Fibroblast of peridontal ligament (primary cell): ENCODE results near the gene NFIA.
"Not testable (repeated sequence)": the region's sequence is repeated elsewhere in the genome, so short reads cannot be mapped to it uniquely, and the experiment has no call there.

Experiments used
- DNase-seq: peaks from one replicate; pipeline ENCODE4 v3.0.0-alpha.2; 2010; ENCODE audit errors: extremely low read depth

Gene NFIA

DNA sequence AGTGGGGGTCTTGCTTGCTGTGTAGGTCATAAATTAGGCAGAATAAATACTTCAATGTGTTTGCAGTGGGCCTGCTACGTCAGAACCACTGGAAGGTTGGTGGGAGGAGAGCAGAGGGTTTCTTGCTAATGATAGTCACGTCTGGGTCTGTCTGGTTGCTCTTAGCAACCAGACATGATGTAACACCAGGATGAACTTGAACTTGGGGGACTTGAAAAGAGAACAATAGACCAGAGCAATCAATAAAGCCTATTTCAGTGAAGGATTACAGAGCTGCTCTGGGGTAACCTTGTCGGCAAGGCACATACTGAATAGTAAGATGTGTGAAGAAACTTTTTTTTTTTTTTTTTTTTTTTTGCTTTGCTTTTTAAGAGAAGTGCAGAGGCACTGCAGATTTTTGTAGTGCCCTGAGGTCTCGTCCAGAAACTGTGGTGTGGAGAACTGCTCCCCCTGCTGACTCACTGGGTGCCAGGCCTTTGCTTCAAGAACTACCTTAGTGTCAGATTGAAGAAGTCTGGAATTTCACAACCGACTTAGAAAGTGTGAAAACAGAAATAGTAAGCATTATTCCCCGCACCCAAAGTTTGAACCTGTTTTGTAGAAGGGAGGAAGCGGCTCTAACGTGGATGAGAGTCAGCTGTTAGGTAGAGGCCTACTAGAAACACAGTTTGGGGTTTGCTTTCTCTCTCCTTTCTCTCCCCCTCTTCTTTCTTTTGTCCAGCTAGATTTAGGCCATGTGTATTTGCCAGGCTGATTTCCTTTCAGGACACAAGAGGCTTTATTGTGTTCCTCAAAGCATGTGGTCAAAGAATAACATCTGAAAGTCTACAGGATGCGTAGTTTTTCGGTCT, 371.0 kb downstream of the NFIA start:
- peak; percentile 92 for DNase-seq

DNA sequence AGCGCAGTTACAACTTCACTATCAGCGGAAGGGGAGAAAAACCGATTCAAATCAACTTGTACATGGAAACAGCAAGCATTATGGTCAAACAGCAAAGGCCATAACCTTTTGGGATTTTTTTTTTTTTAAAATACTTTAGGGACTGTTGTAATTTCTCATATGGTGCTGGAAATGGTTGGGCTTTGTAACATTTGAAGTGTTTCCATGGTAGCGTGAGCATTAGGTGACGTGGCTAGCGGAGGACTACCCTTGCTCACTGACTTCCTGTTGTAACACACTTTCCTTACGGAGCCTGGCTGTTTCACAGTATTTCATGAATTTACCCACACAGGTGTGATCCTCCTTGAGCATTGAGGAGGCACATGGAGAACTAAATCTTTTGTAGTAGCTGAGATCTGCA, 373.0 kb downstream of the NFIA start:
- DNase-seq, result no peak

GRCh38 chr1:61457526-61458040, 375.2 kb downstream of the NFIA start:
- no peak for DNase-seq

DNA sequence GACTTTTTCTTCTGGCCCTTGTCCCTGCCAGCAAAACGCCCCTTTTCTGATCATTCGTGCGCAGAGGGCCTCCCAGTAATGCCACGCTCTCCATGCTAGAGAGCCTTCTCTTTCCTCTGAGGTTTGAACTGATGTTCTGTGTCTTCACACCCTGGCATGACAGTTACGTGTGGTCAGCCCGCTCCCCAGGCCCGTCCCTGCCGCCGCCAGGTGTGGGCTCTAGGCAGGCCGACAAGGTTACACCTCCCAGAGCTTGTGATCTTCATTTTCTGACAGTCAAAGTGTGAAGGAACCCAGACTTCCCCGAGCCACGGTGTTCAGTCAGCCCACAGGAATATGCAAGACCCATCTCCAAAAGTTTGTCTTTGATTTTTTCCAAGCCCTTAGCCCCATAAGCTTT, 377.0 kb downstream of the NFIA start:
- DNase-seq, result no peak

DNA sequence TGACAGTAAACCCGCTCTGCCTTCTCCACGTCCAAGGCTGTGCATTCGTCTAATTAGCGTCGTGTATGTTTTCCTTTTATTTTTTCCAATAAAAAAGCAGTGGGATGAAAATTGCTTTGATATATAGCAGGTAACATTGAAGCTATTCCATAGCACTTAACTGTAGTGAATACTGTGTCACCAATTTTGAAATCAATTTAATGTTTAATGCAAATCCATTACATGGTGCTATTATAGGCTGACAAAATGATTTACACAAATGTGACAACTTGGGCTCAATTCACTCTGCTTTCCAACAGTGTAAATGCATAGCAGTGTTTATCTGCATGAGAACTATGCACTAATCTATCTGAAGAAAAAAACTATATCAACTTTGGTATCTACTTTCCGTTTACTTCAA, 377.8 kb downstream of the NFIA start:
- DNase-seq, result no peak

DNA sequence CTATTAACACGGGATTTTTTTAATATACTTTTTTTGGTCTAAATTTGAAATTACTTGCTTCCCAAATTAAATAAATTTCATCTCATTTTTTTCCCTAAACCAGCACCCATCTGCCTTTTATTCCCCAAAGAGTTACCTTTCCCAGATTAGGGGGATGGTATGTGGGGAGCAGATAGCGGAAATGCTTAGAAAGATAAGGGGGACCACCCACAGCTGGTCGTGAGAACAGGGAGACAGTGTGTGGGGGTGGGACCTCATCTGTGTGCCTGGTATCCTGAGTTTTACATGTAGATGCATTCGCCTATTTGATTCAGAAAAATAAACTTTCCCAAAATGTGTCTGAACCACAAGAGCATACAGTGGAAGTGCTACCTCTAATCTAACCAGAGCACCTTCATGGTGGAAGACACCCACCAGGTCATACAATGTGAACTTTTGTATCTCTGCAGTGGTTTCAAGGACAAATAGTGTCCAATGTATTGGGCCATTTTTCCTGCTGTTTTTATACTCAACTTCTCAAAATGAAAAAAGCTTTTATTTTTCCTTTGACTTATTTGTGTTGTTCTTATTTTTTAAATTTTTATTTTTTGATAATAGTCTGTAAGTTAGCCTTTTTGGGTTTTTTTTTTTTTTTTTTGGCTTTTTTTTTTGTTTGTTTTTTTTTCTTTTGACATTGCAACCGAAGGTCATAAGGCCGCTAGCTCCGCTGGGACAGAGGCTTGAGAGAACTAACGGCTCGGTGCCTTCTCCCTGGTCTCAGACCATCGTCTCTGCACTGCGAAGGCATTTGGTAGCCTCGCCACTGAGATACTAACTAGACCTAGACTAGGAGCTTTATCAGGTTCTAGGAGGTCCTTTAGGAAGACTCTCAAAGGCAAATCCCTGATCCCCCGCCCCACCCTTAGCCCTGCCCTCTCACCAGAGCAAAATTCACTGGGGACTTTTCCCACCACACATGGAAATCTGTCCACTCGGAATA, 379.3 kb downstream of the NFIA start:
- no peak for DNase-seq

- DNase-seq, result no peak
Observed at GRCh38 chr1:61462628-61463027, 380.3 kb downstream of the NFIA start.

DNA sequence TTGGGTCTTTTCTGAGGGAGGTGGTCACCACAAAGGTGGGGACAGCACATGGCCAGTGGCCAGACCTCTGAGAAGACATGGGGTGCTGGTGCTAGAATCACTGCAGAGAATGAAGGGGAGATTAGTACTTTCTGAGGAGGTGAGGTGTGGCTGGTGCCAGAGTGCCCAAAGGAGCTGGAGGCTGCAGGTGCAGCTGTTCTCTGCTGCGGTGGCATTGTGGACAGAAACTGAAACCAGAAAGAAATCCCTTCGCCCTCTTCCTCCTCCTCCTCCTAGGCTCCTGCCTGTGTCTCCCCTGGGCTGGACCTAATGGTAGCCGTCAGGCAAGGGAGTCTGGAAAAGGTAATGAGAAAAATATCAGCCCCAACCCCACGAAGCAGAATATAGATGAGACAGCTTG, 380.9 kb downstream of the NFIA start:
- DNase-seq, result no peak

- not testable (repeated sequence) for DNase-seq
Observed at GRCh38 chr1:61467836-61468235, 385.5 kb downstream of the NFIA start.

DNA sequence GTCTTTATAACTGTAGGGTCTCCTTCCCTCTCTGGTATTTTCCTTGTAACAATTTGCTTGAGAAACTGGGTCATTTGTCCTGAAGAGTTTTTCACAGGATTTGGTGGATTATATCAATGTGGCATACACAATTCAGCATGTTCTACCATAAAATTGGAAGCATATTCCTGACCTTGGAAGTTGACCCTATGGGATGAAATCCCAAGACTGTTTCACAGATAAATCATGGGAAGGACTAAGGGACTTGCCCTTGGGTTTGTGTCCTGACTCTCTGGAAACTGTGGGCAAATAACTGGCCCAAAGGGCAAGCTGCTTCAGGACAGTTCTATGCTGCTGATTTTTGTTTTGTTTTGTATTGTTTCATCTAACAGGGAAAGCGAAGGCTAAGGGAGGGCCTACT, 387.0 kb downstream of the NFIA start:
- DNase-seq, result no peak

GRCh38 chr1:61472876-61473275, 390.5 kb downstream of the NFIA start:
- DNase-seq, result peak; percentile 7

DNA sequence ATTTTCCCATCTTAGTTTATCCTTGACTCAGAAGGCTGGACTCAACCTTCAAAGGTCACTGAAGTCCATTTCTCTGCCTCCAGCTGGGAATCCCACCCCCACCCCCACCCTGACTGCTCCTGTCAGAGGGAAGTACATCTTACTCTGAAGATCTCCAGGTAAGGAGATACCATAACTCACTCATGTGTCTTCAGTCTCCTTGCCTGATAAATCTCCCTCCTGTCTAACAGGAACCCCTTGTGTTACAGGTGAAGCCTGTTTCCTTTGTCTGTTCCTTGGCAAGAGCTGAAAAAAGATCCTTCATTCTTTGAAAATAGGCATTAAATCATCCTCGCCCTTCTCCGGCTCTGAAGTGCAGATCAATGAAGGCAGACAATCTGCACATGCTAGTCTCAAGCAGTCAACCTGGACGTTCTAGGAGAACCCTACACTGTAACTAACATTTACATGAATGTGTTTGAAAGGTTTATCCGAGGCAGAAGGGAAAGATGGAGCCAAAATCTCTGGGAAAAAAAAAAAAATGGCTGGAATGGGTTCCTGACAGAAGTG, 392.0 kb downstream of the NFIA start:
- no peak for DNase-seq

GRCh38 chr1:61474963-61475362, 392.6 kb downstream of the NFIA start:
- DNase-seq, result no peak

- DNase-seq, result no peak
Observed at GRCh38 chr1:61477301-61477700, 394.9 kb downstream of the NFIA start.

DNA sequence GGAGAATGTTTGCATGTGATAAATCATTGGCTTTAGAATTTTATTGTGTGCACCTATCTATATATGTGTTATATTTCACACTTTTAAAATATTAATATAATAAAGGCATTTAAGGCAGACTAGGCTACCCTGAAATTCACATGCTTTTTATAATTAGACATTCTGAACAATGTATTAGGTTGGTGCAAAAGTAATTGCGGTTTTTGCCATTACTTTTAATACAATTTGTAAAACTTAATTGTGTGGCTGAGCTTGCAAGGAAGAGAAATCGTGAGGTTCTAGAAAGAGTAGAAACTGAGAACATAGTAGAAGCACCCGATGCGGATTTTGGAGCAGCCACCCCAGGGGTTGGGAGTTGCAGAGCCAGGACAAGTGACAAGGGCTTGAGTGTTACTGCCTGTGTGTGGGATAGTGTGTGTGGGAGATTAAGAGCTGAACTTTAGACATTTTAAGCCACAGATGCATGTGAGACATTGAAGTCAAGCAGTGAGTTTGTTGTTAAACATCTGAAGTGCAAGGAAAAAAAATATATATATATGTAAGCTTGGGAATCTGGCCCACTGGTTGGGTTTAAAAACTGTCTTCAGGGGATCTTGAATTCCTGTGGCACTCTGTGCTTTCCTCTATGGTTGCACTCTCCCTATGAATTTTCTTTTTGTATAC, 398.0 kb downstream of the NFIA start:
- no peak for DNase-seq

GRCh38 chr1:61481315-61481715, 399.0 kb downstream of the NFIA start:
- no peak for DNase-seq

GRCh38 chr1:61482170-61482734, 399.9 kb downstream of the NFIA start:
- DNase-seq, result no peak

DNA sequence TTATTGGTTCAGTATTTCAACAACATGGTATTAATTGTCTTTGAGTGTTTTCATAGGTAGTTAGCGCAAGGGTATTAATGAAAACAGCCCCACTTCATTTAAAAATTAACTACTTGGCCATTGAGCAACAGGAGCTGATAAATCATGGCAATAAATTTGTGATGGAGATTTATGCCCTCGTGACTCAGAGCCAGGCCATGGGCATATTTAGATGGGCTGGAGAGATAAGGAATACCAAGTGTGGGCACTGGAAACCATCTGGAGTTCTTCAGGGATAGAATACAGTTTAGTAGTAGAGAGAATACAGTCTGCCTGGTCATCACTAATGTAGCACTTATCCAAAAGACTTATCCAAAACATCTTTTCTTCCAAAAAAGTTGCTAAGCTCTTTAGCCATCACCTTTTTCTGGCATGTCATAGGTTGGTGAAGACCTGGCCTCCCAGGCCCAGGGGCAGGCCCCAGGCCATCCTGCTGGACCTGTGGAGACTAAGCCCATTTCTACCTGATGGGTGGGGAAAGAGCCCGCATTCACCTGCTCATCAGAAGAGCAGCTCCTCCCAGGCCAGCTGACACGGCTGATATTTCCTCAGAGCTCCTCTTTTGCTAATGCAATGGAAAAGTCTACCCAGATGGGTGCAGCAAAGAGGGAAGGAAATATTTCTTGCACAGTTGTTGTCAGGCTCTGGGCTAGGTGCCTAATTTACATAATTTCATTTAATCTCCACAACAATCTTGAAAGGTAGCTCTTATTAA, 404.6 kb downstream of the NFIA start:
- no peak for DNase-seq

GRCh38 chr1:61487801-61488200, 405.4 kb downstream of the NFIA start:
- no peak for DNase-seq

GRCh38 chr1:61490924-61491323, 408.6 kb downstream of the NFIA start:
- DNase-seq, result no peak

DNA sequence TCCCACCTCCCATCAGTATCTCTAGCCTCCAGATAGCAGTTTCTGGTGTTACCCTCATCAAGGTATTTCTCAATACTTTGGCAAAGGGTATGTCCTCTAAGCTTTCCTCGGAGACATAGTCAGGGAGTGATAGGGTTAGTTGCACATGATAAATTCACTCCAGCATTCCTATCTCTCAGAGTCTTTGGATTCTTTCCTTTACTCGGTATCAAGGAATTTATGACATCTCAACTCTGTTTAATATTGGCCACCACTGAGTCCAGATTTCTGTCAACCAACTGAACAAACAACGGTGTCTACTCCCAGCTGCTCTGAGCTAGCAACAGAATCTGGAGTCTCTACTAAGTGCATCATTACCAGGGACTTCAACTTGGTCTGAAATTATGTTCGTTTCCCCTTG, 409.1 kb downstream of the NFIA start:
- no peak for DNase-seq
